Activated CD4-positive, CD25-positive, alpha-beta regulatory T cell treated with anti-CD3 and anti-CD28 coated beads, Interleukin-2, amount 50 U/mL, for 24 hours (primary cell): ENCODE measurements around the gene ZRANB1.
"Not testable (repeated sequence)": the region's sequence is repeated elsewhere in the genome, so short reads cannot be mapped to it uniquely, and the experiment has no call there.

Experiments
- ATAC-seq, 2 donors: fragments of 150-1000 bp; cut with Tn5 transposase; one replicate each; pipeline ENCODE4 v1.10.0; 2021; ENCODE audit warnings: mild to moderate bottlenecking in 1 of 2, moderate library complexity in 1 of 2

ZRANB1 gene

DNA sequence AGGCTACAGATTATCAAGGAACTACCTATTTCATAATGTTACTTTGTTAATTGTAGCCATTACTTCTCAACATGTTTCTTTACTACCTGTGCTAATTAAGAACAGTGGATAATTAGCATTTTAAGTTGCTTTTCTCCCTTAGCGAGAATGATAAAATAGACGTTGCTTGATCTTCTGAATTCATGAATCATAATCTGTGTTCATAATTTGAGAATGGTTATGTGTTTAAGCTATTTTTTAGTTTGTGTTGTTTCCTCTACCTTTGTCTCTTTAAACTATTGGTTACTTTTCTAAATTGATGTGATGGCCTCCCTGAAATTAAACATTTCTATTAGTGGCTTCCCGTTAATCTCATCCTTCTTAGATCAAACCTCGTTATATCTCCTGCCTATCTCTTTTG lies at the start of gene ZRANB1:
TSS of gene ZRANB1 (plus strand) at position 301 of the 400 bp plus-strand sequence. CDS start 371 bp downstream, outside the sequence.
- ATAC-seq = no peak

DNA sequence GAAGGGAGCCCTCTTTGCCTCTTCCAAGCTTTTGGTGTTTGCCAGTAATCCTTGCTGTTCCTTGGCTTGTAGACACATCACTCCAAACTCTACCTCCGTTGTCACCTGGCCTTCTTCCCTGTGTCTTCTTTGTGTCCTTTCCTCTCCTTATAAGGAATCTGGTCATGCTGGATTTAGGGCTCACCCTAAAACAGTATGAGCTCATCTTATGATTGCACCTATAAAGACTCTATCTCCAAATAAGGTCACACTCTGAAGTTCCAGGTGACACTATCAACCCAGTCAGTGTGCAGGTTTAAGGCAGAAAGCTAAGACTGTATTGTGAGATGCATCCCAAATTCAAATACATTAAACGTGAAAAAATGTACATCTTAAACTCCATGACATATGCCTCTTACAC lies 49.0 kb upstream of the ZRANB1 start:
- no peak for ATAC-seq

DNA sequence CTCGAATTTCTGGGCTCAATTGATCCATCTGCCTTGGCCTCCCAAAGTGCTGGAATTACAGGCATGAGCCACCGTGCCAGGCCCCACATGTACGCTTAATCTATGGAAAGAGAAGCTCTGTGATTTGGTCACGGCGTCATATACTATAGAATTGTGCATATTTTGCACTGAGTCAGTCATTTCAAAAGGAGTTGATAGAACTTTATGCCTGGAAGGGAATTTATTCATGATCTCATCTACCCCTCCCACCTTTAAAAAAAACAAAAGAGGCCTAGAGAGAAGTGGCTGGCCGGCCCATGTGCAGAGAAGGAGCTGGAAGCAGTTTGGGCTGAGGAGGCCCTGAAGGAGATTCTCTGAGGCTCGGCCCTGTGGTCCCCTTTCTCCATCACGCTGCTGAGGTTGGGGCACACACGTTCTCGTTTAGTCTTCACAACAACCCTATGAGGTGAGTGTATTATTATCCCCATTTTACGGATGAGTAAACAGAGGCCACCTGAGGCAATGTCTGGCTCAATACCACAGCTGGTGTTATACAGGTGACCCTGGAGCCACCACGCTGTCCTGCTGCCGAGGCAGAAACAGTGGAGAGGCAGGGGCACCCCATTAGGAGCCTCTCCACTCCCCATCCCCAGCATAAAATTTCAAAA lies 47.2 kb upstream of the ZRANB1 start:
- no peak for ATAC-seq

DNA sequence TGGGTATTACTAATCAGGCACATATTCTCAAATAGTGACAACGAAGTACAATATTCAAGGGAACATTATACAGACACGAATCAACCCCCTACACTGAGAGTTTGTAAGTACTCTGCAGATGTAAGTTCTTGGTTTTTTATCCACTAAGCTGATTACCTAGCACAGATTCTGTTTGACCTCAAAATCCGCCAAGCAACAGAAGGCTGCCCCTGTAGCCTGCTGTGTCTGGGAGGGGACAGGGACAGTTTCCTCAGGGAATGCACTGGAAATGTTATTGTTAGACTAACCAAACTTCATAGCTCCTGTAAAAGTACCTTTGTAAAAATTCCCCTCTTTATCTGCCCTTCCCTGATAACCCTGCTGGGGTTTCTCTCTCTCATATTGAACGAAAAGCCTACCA lies 45.2 kb upstream of the ZRANB1 start:
- no peak for ATAC-seq

DNA sequence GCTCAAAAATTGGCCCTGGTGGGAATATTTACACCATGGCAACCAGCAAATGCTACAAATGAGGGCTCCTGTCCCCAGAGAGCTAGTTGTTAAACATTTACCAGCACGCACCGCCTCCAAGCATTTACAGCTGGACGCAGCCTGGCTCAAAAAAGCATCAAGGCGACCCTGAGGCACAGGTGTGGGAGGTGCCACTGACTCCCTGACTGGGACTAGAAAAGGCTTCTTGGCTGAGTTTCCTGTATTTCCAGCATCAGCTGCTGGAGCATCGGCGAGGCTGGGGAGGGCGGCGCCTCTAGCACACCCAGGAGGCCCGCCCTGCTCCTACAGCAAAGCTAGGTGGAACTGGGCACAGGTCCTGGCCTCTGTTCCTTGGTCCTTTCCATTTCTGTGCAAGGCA lies 43.5 kb upstream of the ZRANB1 start:
- no peak for ATAC-seq

DNA sequence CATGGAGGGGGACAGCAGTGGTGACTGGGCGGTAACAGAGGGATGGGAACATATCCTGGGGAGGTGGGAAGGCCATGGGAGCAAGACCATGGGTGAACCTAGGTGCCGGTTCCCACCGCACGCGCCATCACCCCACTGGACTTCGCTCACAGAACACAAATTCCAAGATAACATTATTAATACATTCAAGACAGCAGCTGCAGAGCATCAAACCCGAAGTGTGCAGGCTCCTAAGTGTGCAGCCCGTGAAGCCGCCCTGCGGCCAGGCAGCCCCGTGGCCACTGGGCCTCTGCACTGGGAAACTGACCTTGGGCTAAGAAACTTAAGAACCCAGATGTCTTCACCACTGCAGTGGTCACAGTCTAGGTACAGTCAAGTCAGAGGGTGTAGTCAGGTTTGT lies 42.8 kb upstream of the ZRANB1 start:
- ATAC-seq = no peak

DNA sequence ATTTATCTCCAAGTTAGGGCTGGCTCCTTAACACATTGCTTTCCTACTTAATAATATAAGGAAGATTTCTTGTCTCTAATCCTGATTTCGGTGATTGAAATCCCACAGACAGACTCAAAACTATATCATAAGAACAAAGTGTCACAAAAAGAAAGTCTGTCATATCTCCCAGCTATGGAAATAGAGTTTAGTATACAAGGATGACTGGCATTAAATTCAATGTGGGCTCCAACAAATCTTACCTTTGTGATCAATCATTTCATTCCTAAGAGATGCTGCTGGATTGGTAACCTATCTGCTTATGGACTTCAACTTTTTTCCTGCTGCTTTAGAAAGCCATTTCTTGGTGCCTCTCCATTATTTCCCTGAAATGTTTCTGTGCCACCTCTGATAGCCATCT lies 39.5 kb upstream of the ZRANB1 start:
- no peak for ATAC-seq

DNA sequence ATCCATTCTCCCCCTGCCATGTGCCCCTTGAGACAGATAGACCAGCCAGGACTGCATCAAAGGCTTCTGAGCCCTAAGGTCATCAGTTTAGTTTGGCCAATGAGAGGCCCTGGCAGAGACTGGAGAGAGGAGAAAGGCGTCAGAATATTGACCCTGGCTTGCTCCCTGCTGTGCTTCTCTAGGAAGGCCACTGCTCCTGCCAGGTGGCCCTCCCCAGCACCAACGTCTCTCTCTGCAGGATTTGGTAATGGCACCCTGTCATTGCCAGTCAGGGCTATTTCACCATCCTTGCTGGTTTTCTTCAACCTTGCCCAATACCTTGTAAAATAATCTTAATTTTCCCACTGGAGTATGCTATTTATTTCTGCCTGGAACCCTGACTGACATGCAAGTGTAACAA lies 38.8 kb upstream of the ZRANB1 start:
- no peak for ATAC-seq

DNA sequence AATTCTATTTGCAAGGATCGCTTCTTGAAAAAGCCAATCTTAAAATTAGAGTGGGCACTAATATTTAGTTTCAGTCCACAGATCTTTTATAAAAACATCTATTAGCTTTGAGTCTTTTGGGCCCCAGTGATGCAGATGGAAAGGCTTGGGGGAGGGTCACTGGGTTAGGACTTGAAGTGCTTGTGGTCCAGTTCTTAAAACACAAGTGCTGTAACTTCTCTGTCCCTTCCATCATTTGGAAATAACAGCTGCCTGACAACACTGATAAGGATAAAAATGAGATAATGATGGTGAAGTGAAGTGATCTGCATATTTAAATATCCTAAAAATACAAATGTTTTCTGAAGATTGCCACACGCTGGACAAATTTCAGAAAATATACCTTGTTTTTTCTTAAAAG lies 37.1 kb upstream of the ZRANB1 start:
- no peak for ATAC-seq

DNA sequence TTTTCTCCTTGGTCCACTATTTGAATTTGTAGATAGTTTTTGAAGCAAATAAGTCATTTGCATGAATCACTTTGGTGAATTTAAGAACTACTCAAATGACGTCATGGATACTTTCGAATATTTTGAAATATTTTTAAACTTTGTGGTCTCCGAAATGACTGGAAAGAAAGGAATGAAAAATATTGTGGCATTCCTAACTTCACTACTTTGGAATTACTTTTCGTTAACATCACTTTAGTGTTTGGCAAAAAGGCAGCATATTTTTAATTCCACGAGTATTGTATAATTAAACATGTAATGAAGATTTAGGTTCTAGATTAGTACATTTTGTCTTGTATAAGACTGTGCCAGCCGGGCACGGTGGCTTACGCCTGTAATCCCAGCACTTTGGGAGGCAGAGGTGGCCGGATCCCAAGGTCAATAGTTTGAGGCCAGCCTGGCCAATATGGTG lies 35.3 kb upstream of the ZRANB1 start:
- ATAC-seq = no peak

DNA sequence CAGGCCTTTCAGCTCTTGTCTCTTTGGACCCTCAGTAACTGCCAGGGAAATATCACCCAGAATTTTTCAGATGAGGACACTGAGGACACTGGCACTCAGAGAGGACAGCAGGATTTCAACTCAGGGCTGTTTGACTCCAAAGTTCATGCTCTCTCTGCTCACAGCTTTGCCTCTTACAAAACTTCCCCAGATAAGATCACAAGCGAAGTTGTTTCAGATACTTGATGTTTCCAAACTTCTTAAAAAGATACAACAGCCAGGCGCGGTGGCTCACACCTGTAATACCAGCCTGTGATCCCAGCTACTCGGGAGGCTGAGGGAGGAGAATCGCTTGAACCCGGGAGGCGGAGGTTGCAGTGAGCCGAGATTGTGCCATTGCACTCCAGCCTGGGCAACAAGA lies 32.4 kb upstream of the ZRANB1 start:
- ATAC-seq = no peak

DNA sequence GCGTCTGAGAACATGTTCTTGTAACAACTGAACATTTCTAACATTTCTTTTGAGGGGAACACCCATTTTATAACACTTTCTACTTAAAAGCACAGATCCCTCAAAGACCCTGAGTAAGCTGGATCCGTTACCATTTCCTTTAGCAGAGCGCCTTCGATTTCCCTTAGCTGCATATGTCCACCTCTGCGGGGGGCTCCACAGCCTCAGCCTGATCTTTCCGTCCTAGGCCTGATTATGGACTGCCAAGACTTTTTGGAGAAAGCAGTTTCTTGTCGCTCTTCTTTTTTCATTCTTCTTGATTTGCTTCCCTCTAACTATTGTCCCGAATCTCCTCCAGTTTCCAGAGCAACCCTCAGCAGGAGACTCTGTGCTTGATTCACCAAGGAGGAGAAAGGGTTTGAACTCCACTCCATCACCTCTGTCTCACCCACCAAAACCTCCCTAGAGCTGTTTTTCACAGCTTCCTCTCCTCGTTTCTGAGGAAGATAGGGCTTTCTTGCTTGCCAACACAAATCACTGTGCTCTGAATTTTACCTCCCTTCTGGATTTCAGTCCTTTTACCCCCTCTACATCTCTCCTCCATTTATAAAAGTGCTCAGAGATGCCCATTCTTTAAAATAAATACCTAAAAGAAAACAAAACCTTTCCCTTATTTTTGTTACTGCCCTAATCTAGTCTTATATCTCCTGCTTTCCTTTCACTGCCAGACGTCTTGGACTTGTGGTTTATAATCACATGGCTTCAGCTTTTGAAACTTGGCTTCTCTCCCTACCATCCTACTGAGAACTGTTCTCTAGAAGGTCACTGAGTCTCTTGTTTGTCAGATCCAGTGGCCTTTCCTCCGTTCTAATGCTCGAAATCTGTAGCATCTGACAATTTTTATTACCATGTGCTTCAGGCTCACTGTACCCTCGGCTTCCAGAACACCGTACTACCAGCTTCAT lies 30.5 kb upstream of the ZRANB1 start:
- ATAC-seq = no peak

DNA sequence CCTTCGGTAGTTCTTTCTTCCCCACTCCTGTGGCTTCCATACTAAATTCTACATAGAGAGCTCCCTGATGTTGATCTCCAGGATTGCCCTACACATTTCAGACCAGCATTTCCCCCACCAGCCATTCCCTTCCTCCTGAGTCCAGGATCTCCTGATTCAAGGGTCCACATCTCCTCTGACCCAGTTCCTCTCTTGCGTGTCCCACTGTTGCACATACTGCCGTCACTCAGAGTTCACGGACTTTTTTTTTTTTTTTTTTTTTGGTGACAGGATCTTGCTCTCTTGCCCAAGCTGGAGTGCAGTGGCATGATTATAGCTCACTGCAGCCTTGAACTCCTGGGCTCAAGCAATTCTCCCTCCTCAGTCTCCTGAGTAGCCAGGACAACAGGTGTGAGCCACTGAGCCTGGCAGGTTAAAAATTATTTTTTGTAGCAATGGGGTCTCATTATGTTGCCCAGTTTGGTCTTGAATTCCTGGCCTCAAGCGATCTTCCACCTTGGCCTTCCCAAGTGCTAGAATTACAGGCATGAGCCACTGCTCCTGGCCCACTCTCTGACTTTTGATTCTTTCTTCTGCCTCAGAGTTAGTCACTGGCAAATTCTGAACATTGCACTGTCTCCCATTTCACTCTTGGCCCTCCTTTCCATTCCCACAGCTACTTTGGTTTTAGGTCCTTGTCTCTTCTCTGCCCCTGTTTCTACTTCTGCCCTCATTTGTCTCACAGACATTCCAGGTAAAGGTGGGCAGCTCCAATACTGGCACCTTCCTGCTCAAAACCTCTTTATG lies 29.6 kb upstream of the ZRANB1 start:
- ATAC-seq = no peak

DNA sequence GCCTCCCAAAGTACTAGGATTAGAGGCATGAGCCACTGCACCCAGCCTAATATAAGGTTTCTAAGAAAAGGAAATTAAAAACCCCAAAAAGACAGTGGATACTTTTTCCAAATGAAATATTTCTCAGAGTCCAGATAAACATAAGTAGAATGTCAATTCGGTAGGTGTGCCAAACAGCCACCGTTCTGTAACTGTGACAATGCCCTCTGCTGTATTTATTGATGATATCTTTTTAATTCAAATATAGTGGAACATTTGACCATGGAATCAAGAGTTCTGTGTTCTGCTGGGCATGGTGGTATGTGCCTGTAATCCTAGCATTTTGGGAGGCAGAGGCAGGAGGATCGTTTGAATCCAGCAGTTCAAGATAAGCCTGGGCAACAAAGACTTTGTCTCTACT lies 28.8 kb upstream of the ZRANB1 start:
- no peak for ATAC-seq

DNA sequence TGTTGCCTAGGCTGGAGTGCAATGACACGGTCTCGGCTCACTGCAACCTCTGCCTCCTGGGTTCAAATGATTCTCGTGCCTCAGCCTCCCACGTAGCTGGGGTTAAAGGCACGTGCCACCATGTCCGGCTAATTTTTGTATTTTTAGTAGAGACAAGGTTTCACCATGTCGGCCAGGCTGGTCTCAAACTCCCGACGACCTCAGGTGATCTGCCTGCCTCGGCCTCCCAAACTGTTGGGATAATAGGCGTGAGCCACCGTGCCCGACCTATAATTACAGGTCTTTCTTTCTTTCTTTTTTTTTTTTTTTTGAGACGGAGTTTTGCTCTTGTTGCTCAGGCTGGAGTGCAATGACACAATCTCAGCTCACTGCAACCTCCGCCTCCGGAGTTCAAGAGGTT lies 27.5 kb upstream of the ZRANB1 start:
- not testable (repeated sequence) for ATAC-seq

DNA sequence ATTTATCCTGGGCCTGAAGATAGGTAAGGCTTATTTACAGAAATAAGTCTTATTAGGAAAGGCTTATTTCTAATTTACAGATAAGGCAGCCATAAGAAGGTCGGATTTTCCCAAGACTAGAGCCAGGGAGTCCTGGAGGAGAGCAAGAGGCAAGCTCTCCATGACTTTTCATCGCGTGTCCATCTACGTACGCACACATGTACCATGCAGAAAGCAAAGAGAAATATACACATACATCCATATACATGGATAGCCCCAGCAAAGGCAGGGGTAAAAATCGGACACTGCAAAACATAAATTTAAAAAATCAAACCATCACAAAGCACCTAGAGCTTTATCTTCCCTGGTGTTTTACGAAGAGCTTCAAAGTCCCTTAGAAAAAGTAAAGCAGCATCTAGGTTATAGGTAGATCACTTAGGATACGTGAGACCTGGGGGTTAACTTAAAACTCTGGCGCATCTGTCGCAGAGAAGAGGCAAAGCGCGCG lies 25.8 kb upstream of the ZRANB1 start:
- ATAC-seq = no peak

DNA sequence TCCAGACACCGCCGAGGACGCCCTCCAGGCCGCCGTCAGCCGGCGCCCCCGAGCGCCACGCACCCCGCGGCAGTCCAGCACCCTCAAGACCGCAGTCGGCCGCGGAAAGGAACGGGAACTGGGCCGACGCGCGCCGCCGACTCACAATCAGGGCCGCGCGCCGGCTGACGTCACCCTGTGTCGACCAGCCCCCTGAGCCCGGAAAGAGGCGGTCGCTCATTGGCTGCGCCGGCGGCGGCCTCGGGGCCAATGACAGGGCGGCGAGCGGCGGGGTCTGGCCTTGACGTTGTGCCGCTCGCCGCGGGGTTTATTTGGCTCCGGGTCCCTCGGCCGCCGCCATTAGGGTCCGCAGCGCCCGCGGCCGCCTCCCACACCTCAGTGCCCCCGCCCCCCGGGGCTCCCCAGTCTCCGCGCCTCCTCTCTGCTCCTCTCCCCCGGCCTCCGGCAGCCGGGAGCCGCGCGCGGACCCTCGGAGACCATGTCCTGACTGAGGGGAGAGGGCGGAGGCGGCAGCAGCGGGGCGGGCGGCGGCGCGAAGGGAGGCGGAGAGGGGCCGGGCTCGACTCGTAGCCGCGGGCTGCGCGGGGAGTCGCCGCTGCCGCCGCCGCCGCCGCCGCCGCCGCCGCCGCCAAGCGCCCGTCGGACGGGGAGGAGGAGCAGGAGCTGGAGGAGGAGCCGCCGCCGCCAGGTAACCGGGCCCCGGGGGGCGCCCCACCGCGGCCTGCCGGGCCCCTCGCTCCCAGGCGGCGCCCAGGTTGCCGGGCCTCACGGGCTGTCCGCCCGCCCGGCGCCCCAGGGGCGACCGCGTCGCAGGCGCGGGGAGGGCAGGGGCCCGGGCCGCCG lies 25.1 kb upstream of the ZRANB1 start:
- ATAC-seq = peak; percentile 98

DNA sequence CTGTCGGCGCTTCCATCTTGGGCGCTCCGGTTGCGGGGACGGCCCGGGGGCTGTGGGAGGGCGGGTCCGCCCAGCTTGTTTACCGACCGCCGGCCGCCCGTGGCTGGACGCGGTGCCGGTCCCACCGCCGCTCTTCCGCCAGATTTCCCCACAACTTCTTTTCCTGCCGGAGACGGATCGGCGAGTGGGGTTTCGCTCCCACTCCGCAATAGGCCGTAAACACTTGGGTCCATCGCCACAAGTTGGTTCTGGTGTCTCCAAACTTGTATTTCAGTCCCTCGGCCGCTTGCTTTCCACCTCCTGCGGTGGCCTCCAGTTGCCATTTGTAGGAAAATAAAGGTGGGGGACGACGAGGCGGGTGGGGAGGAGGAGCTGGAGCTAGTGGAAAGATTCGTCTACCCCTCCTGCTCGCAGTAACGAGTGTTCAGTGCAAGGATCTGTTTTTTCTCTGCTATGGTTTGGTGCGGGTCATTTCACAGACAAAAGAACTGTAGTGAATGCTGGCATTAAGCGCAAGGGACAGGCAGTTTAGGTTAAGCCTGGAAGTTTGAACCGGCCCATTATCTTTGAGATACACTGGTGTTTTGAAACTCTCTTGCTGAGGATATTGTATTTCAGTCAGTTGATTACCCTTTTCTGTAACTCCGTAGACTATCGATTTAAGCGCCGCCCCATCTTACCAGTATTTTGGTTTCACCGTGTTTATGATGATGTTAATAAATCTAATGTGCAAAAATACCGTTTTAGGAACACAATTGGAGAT lies 24.3 kb upstream of the ZRANB1 start:
- no peak for ATAC-seq

DNA sequence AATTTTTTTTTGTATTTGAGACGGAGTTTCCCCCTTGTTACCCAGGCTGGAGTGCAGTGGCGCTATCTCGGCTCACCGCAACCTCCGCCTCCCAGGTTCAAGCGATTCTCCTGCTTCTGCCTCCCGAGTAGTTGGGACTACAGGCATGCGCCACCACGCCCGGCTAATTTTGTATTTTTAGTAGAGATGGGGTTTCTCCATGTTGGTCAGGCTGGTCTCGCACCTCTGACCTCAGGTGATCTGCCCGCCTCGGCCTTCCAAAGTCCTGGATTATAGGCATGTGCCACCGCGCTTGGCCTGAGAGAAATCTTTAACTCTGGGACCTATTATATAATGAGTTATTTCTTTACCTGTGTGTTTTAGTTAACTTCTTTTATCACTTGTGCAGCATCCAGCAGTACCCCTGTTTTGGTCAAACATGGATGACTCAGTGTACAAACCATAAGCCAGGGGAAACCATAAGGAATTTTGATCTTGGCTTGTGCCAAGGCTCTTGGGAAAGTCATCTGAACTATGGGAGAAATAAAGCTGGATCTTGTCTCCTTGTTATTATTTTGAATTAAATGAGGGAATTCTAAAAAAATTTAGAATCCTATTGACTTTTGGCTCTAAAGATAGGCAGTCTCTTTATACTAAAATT lies 23.6 kb upstream of the ZRANB1 start:
- ATAC-seq = no peak

DNA sequence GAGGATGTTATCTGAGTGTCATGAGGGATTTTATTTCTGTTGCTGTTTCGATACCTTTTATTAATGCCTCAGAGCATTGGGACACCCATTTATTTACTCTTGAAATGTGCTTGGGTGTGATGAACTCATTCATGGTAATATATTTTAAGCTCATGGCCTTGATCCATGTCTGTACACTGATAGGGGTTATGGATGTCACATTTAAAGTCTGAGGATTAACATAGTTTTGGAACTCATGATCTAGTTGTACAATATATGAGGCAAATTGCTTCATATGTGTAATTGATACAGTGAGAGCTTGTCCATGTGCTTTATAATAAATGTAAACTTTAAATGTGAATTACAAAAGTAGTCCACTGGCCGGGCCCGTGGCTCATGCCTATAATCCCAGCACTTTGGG lies 23.0 kb upstream of the ZRANB1 start:
- ATAC-seq = no peak

DNA sequence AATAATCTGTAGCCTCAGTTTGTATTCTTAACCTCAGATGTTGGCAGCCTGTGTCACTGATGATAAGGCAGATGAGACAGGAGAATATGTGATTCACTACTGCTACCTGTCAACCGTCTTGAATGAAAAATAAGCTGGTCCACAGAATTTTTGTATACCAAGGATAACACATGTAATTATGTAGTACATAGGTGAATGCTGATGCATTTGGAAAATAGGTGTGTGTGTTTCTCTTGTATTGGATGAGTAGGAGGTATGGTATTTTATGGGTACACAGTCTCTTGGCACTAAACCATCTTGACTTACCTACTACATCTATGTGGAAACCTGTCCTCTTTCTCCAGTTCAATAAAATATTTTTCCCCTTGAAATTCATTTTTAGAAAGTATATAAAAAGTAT lies 20.7 kb upstream of the ZRANB1 start:
- no peak for ATAC-seq
